Hepatocyte (in vitro differentiated cells): ENCODE results near the gene RALGAPA2. TPM values are rescaled to one million over a fixed set of nuclear protein-coding genes. Genes with fewer than 3 reads are reported as not detected.

Experiments
- DNase-seq: peaks from one replicate; pipeline ENCODE4 v3.0.0-alpha.2; 2016; ENCODE audit warnings: low spot score
- H2AFZ ChIP-seq: fragments of 200-600 bp; sonication (generic); 2 replicates; pipeline ENCODE4 v1.6.0; 2016; ENCODE audit warnings: antibody characterized with exemption, mild to moderate bottlenecking
- H3K27ac ChIP-seq: fragments of 200-600 bp; sonication (generic); 2 replicates; pipeline ENCODE4 v1.5.1; 2016; ENCODE audit warnings: mild to moderate bottlenecking
- H3K27me3 ChIP-seq: fragments of 200-600 bp; sonication (generic); 2 replicates; pipeline ENCODE4 v1.6.1; 2016
- H3K36me3 ChIP-seq: fragments of 200-600 bp; sonication (generic); replicated peaks from 2 replicates; pipeline ENCODE4 v1.5.1; 2016; ENCODE audit warnings: low read depth; ENCODE audit not compliant: insufficient read depth
- H3K4me1 ChIP-seq: fragments of 200-600 bp; sonication (generic); 2 replicates; pipeline ENCODE4 v1.5.1; 2016; ENCODE audit warnings: mild to moderate bottlenecking, moderate library complexity; ENCODE audit not compliant: insufficient read depth
- H3K4me2 ChIP-seq: fragments of 200-600 bp; sonication (generic); 2 replicates; pipeline ENCODE4 v1.6.0; 2016
- H3K4me3 ChIP-seq: fragments of 200-600 bp; sonication (generic); 2 replicates; pipeline ENCODE4 v1.5.1; 2016; ENCODE audit warnings: mild to moderate bottlenecking
- H3K79me2 ChIP-seq: fragments of 200-600 bp; sonication (generic); 2 replicates; pipeline ENCODE4 v1.6.0; 2017; ENCODE audit warnings: mild to moderate bottlenecking
- H3K9me2 ChIP-seq: fragments of 200-600 bp; sonication (generic); replicated peaks from 2 replicates; pipeline ENCODE4 v1.6.0; 2017; ENCODE audit warnings: mild to moderate bottlenecking; ENCODE audit not compliant: insufficient read depth
- H3K9me3 ChIP-seq: fragments of 200-600 bp; sonication (generic); 2 replicates; pipeline ENCODE4 v1.5.1; 2016; ENCODE audit warnings: low read depth, mild to moderate bottlenecking
- H4K20me1 ChIP-seq: fragments of 200-600 bp; sonication (generic); 2 replicates; pipeline ENCODE4 v1.6.0; 2016; ENCODE audit warnings: mild to moderate bottlenecking; ENCODE audit not compliant: insufficient read depth, poor library complexity, severe bottlenecking
- CTCF ChIP-seq: fragments of 200-600 bp; sonication (generic); IDR thresholded peaks from 2 replicates; pipeline ENCODE4 v1.5.1; 2016; ENCODE audit warnings: antibody characterized with exemption, mild to moderate bottlenecking; ENCODE audit not compliant: poor library complexity
- EZH2 ChIP-seq: fragments of 200-600 bp; sonication (generic); IDR thresholded peaks from 2 replicates; pipeline ENCODE4 v1.6.1; 2016; ENCODE audit warnings: antibody characterized with exemption, mild to moderate bottlenecking, borderline replicate concordance
- EZH2phosphoT487 ChIP-seq: fragments of 200-600 bp; sonication (generic); IDR thresholded peaks from one replicate; pipeline ENCODE4 v1.6.1; 2018; ENCODE audit warnings: antibody characterized with exemption, mild to moderate bottlenecking, low read depth, moderate library complexity; ENCODE audit not compliant: unreplicated experiment, severe bottlenecking
- WGBS: methylation state at CpG from one replicate; pipeline ENCODE4 v1.1.6; 2016; ENCODE audit warnings: low lambda C conversion rate; ENCODE audit errors: missing lambda C conversion rate; 5-methylcytosine and 5-hydroxymethylcytosine counted together
- polyA plus RNA-seq: library from polyadenylated mRNA; unstranded; fragments of >200 nt; fragmentation: Nextera tagmentation; extraction: Ambion mirVana; gene quantifications from 2 replicates; pipeline ENCODE4 v1.2.1, GENCODE V29; 2016
- total RNA-seq: library from RNA; depleted of rRNA; stranded (reverse); fragments of >200 nt; gene quantifications from 2 replicates; pipeline ENCODE4 v1.2.3, GENCODE V29; 2014

The RALGAPA2 gene
- total and polyA plus RNA-seq, 2 experiments from 2014 or later: 16.8 to 35.3 TPM

- no peaks in the 10 kb centered on the region for H3K79me2 ChIP-seq
These were observed 151.3 kb downstream of the RALGAPA2 start for GRCh38 chr20:20561172-20561571.

GRCh38 chr20:20557406-20557805, 155.0 kb downstream of the RALGAPA2 start:
- no peak for TF ChIP-seq EZH2
- no peak for TF ChIP-seq EZH2phosphoT487
- no peak for TF ChIP-seq CTCF
- no peak for DNase-seq
- H3K4me1 ChIP-seq: no peaks in the 10 kb centered on the region
- peaks cover 6% of the 10 kb centered on the region for H3K9me3 ChIP-seq
- no peak overlapping the region for H3K4me2 ChIP-seq
- no peaks in the 10 kb centered on the region for H3K9me2 ChIP-seq
- H3K79me2 ChIP-seq: no peaks in the 10 kb centered on the region
- H4K20me1 ChIP-seq: no peaks in the 10 kb centered on the region
- no peak overlapping the region for H3K27ac ChIP-seq
- H3K36me3 ChIP-seq: no peaks in the 10 kb centered on the region
- H3K4me3 ChIP-seq: no peak overlapping the region
- 95% methylated on average over 3 of the region's 3 CpGs for WGBS
- no peaks in the 10 kb centered on the region for H3K27me3 ChIP-seq
- no peak overlapping the region for H2AFZ ChIP-seq

More at GRCh38 chr20:20561172-20561571, 151.3 kb downstream of the RALGAPA2 start:
- Histone ChIP-seq H3K4me1 (peaks cover 4% of the 10 kb centered on the region), H3K36me3 (no peaks in the 10 kb centered on the region), H3K27ac (no peak overlapping the region), H3K27me3 (no peaks in the 10 kb centered on the region), H3K9me3 (no peaks in the 10 kb centered on the region), H3K4me2 (no peak overlapping the region), H3K4me3 (no peak overlapping the region), H2AFZ (no peak overlapping the region), H4K20me1 (no peaks in the 10 kb centered on the region), H3K9me2 (no peaks in the 10 kb centered on the region)
- no peak for DNase-seq
- TF ChIP-seq EZH2 (no peak), EZH2phosphoT487 (no peak), CTCF (no peak)
- 91% methylated on average over 1 of the region's 1 CpG for WGBS

GRCh38 chr20:20555838-20556237, 156.6 kb downstream of the RALGAPA2 start:
- no peaks in the 10 kb centered on the region for H3K36me3 ChIP-seq
- H3K4me1 ChIP-seq: no peaks in the 10 kb centered on the region
- H3K27ac ChIP-seq: no peak overlapping the region
- no peak for DNase-seq
- no peaks in the 10 kb centered on the region for H3K79me2 ChIP-seq
- no peaks in the 10 kb centered on the region for H4K20me1 ChIP-seq
- TF ChIP-seq EZH2phosphoT487 (no peak), EZH2 (no peak), CTCF (no peak)
- H3K9me3 ChIP-seq: peaks cover 6% of the 10 kb centered on the region
- H3K9me2 ChIP-seq: no peaks in the 10 kb centered on the region
- no peaks in the 10 kb centered on the region for H3K27me3 ChIP-seq
- no peak overlapping the region for H3K4me2 ChIP-seq
- no peak overlapping the region for H3K4me3 ChIP-seq
- 83% methylated on average over 1 of the region's 1 CpG for WGBS
- no peak overlapping the region for H2AFZ ChIP-seq

- Histone ChIP-seq H3K9me2 (no peaks in the 10 kb centered on the region), H3K4me3 (no peak overlapping the region), H3K9me3 (peaks cover 6% of the 10 kb centered on the region), H3K79me2 (no peaks in the 10 kb centered on the region), H3K4me2 (no peak overlapping the region), H3K27ac (no peak overlapping the region), H4K20me1 (no peaks in the 10 kb centered on the region), H3K36me3 (no peaks in the 10 kb centered on the region), H3K4me1 (no peaks in the 10 kb centered on the region), H3K27me3 (no peaks in the 10 kb centered on the region), H2AFZ (no peak overlapping the region)
- TF ChIP-seq CTCF (no peak), EZH2 (no peak), EZH2phosphoT487 (no peak)
- DNase-seq: no peak
- WGBS: 81% methylated on average over 2 of the region's 2 CpGs
These were observed 157.5 kb downstream of the RALGAPA2 start for GRCh38 chr20:20554951-20555350.
